ENCODE measurements around the gene SPAG16.
"Not testable (repeated sequence)": the region's sequence is repeated elsewhere in the genome, so short reads cannot be mapped to it uniquely, and the experiment has no call there.

The SPAG16 gene

GRCh38 chr2:213649176-213649575 lies 364.9 kb downstream of the SPAG16 start:
- Mint-ChIP-seq H3K9me3 (no peaks in the 10 kb centered on the region), H3K4me1 (no peaks in the 10 kb centered on the region), H3K4me3 (no peak overlapping the region), H3K27ac (peak overlapping the region in 1 of 2 donors; percentile 3), H3K27me3 (no peaks in the 10 kb centered on the region)
- DNase-seq (no peak), ATAC-seq (no peak)

GRCh38 chr2:213664817-213665216 lies 380.6 kb downstream of the SPAG16 start:
- ATAC-seq (no peak), DNase-seq (no peak)
- Mint-ChIP-seq H3K4me1 (no peaks in the 10 kb centered on the region), H3K27me3 (no peaks in the 10 kb centered on the region), H3K9me3 (peaks cover 4 to 10% of the 10 kb centered on the region in 2 donors), H3K27ac (no peak overlapping the region), H3K4me3 (no peak overlapping the region)

GRCh38 chr2:213669657-213670056 lies 385.4 kb downstream of the SPAG16 start:
- H3K4me3 Mint-ChIP-seq = peak overlapping the region in 1 of 2 donors; percentile 12
- ATAC-seq (no peak), DNase-seq (no peak)
- no peaks in the 10 kb centered on the region for H3K4me1 Mint-ChIP-seq
- H3K27ac Mint-ChIP-seq = no peak overlapping the region
- no peaks in the 10 kb centered on the region for H3K27me3 Mint-ChIP-seq
- peaks cover 14% of the 10 kb centered on the region in 2 donors for H3K9me3 Mint-ChIP-seq

- Mint-ChIP-seq H3K4me1 (no peaks in the 10 kb centered on the region), H3K27me3 (no peaks in the 10 kb centered on the region), H3K4me3 (no peak overlapping the region), H3K27ac (no peak overlapping the region), H3K9me3 (no peaks in the 10 kb centered on the region)
- no peak for ATAC-seq
- no peak for DNase-seq
Observed at GRCh38 chr2:213678437-213679218, 394.4 kb downstream of the SPAG16 start.

- DNase-seq (no peak), ATAC-seq (no peak)
- Mint-ChIP-seq H3K27ac (no peak overlapping the region), H3K27me3 (no peaks in the 10 kb centered on the region), H3K9me3 (no peaks in the 10 kb centered on the region), H3K4me3 (no peak overlapping the region), H3K4me1 (no peaks in the 10 kb centered on the region)
Observed at GRCh38 chr2:213679894-213680293, 395.6 kb downstream of the SPAG16 start.

GRCh38 chr2:213682276-213682675 lies 398.0 kb downstream of the SPAG16 start:
- no peaks in the 10 kb centered on the region for H3K4me1 Mint-ChIP-seq

GRCh38 chr2:213688133-213688532 lies 403.9 kb downstream of the SPAG16 start:
- H3K27me3 Mint-ChIP-seq = no peaks in the 10 kb centered on the region
- no peak overlapping the region for H3K27ac Mint-ChIP-seq
- DNase-seq = no peak
- ATAC-seq = no peak
- no peak overlapping the region for H3K4me3 Mint-ChIP-seq
- no peaks in the 10 kb centered on the region for H3K9me3 Mint-ChIP-seq
- H3K4me1 Mint-ChIP-seq = no peaks in the 10 kb centered on the region

More at GRCh38 chr2:213682276-213682675, 398.0 kb downstream of the SPAG16 start:
- Mint-ChIP-seq H3K27ac (no peak overlapping the region), H3K27me3 (no peaks in the 10 kb centered on the region), H3K9me3 (no peaks in the 10 kb centered on the region), H3K4me3 (no peak overlapping the region)
- DNase-seq = no peak
- no peak for ATAC-seq

GRCh38 chr2:213688825-213689224 lies 404.6 kb downstream of the SPAG16 start:
- not testable (repeated sequence) for H3K9me3 Mint-ChIP-seq, H3K27me3 Mint-ChIP-seq, H3K4me1 Mint-ChIP-seq, ATAC-seq, H3K4me3 Mint-ChIP-seq, H3K27ac Mint-ChIP-seq, DNase-seq

- Mint-ChIP-seq H3K4me1 (no peaks in the 10 kb centered on the region), H3K4me3 (no peak overlapping the region), H3K27ac (no peak overlapping the region), H3K9me3 (no peaks in the 10 kb centered on the region), H3K27me3 (no peaks in the 10 kb centered on the region)
- no peak for ATAC-seq
- DNase-seq = no peak
Observed at GRCh38 chr2:213689585-213689984, 405.3 kb downstream of the SPAG16 start.

GRCh38 chr2:213691351-213691750 lies 407.1 kb downstream of the SPAG16 start:
- H3K27ac Mint-ChIP-seq = no peak overlapping the region
- H3K4me1 Mint-ChIP-seq = no peaks in the 10 kb centered on the region
- DNase-seq = no peak
- no peak for ATAC-seq
- no peaks in the 10 kb centered on the region for H3K27me3 Mint-ChIP-seq
- H3K9me3 Mint-ChIP-seq = no peaks in the 10 kb centered on the region
- no peak overlapping the region for H3K4me3 Mint-ChIP-seq

GRCh38 chr2:213696442-213696841 lies 412.2 kb downstream of the SPAG16 start:
- ATAC-seq = no peak
- Mint-ChIP-seq H3K4me1 (no peaks in the 10 kb centered on the region), H3K9me3 (no peaks in the 10 kb centered on the region), H3K4me3 (no peak overlapping the region), H3K27me3 (no peaks in the 10 kb centered on the region), H3K27ac (no peak overlapping the region)
- no peak for DNase-seq

GRCh38 chr2:213701365-213701764 lies 417.1 kb downstream of the SPAG16 start:
- H3K27ac Mint-ChIP-seq, H3K4me1 Mint-ChIP-seq, ATAC-seq, H3K4me3 Mint-ChIP-seq, DNase-seq, H3K27me3 Mint-ChIP-seq, H3K9me3 Mint-ChIP-seq: not testable (repeated sequence)

GRCh38 chr2:213703406-213704098 lies 419.3 kb downstream of the SPAG16 start:
- no peak for ATAC-seq
- no peak overlapping the region for H3K27ac Mint-ChIP-seq
- H3K4me3 Mint-ChIP-seq = no peak overlapping the region
- H3K4me1 Mint-ChIP-seq = no peaks in the 10 kb centered on the region
- no peak for DNase-seq
- no peaks in the 10 kb centered on the region for H3K27me3 Mint-ChIP-seq
- H3K9me3 Mint-ChIP-seq = peaks cover 0 to 8% of the 10 kb centered on the region in 2 donors

- Mint-ChIP-seq H3K27ac (no peak overlapping the region), H3K27me3 (no peaks in the 10 kb centered on the region), H3K9me3 (no peaks in the 10 kb centered on the region), H3K4me1 (no peaks in the 10 kb centered on the region), H3K4me3 (no peak overlapping the region)
- no peak for DNase-seq
- no peak for ATAC-seq
Observed at GRCh38 chr2:213710164-213710563, 425.9 kb downstream of the SPAG16 start.

GRCh38 chr2:213718411-213718810 lies 434.1 kb downstream of the SPAG16 start:
- not testable (repeated sequence) for DNase-seq, H3K27ac Mint-ChIP-seq, H3K4me1 Mint-ChIP-seq, H3K9me3 Mint-ChIP-seq, H3K4me3 Mint-ChIP-seq, ATAC-seq, H3K27me3 Mint-ChIP-seq

- DNase-seq (no peak), ATAC-seq (no peak)
- H3K4me1 Mint-ChIP-seq = no peaks in the 10 kb centered on the region
- no peaks in the 10 kb centered on the region for H3K27me3 Mint-ChIP-seq
- H3K27ac Mint-ChIP-seq = no peak overlapping the region
- H3K4me3 Mint-ChIP-seq = no peak overlapping the region
- peaks cover 4 to 15% of the 10 kb centered on the region in 2 donors for H3K9me3 Mint-ChIP-seq
Observed at GRCh38 chr2:213722565-213722964, 438.3 kb downstream of the SPAG16 start.
